HEK293 (cell line): ENCODE results near the gene NUP43.
A peak's percentile ranks its signal among the peaks of the same experiment; 100 is the strongest.

Source experiments
- CTCF ChIA-PET: fragments of 350-600 bp; formaldehyde crosslinking; extraction: SDS; loops from one replicate; lab custom pipeline; 2021; ENCODE audit warnings: antibody characterized with exemption; lab: Yijun Ruan, JAX
- POLR2A ChIA-PET: fragments of 300-600 bp; formaldehyde crosslinking; extraction: SDS; loops from one replicate; lab custom pipeline; 2020; ENCODE audit warnings: antibody characterized with exemption, inconsistent platforms; lab: Yijun Ruan, JAX
- H3K27ac ChIP-seq: fragments of 200-500 bp; sonication (Bioruptor generic); 2 replicates; pipeline ENCODE4 v1.5.1; 2014; ENCODE audit warnings: low read depth, low read length, control low read depth, inconsistent platforms; ENCODE audit errors: extremely low read depth
- H3K36me3 ChIP-seq, 2 experiments: fragments of 200-500 bp in 1 of 2; sonication (Bioruptor generic) in 1 of 2; 1 replicate in 1 of 2; 2 replicates in 1 of 2; pipeline ENCODE4 v1.5.1; 2014 to 2017; ENCODE audit warnings: inconsistent platforms in 2 of 2, low read length in 2 of 2; ENCODE audit not compliant: control insufficient read depth in 2 of 2, insufficient read depth in 1 of 2
- H3K4me1 ChIP-seq: fragments of 200-500 bp; sonication (Bioruptor generic); 2 replicates; pipeline ENCODE4 v1.5.1; 2014; ENCODE audit warnings: mild to moderate bottlenecking, low read length, inconsistent platforms; ENCODE audit not compliant: control insufficient read depth, insufficient read depth
- H3K4me3 ChIP-seq: 2 replicates; pipeline ENCODE4 v1.5.1; 2011; ENCODE audit warnings: low read depth, mild to moderate bottlenecking, control low read depth, low read length, moderate library complexity
- H3K9me3 ChIP-seq: fragments of 200-500 bp; sonication (Bioruptor generic); 2 replicates; pipeline ENCODE4 v1.5.1; 2014; ENCODE audit warnings: low read depth, low read length, inconsistent platforms; ENCODE audit not compliant: control insufficient read depth, insufficient read depth
- CTCF ChIP-seq: fragments of 450-650 bp; formaldehyde crosslinking; IDR thresholded peaks from 2 replicates; pipeline ENCODE4 v1.5.1; 2016; ENCODE audit warnings: missing biosample characterization, missing genetic modification characterization
- EGR2 ChIP-seq: fragments of 450-650 bp; formaldehyde crosslinking; IDR thresholded peaks from 2 replicates; pipeline ENCODE4 v1.5.1; 2016; ENCODE audit warnings: low read depth, missing biosample characterization, missing genetic modification characterization
- GLIS1 ChIP-seq: fragments of 450-650 bp; formaldehyde crosslinking; IDR thresholded peaks from 2 replicates; pipeline ENCODE4 v1.5.1; 2016; ENCODE audit warnings: missing biosample characterization, missing genetic modification characterization
- IKZF3 ChIP-seq: fragments of 450-650 bp; IDR thresholded peaks from 2 replicates; pipeline ENCODE4 v1.5.0; 2018; ENCODE audit warnings: missing biosample characterization, mild to moderate bottlenecking, missing genetic modification characterization, moderate library complexity
- MZF1 ChIP-seq: fragments of 450-650 bp; formaldehyde crosslinking; IDR thresholded peaks from 2 replicates; pipeline ENCODE4 v1.5.1; 2017; ENCODE audit warnings: missing biosample characterization, missing genetic modification characterization, borderline replicate concordance
- OSR2 ChIP-seq: fragments of 450-650 bp; formaldehyde crosslinking; IDR thresholded peaks from 2 replicates; pipeline ENCODE4 v1.5.1; 2016; ENCODE audit warnings: missing biosample characterization, missing genetic modification characterization
- PATZ1 ChIP-seq: fragments of 450-650 bp; formaldehyde crosslinking; IDR thresholded peaks from 2 replicates; pipeline ENCODE4 v1.5.1; 2016; ENCODE audit warnings: missing biosample characterization, missing genetic modification characterization
- PRDM10 ChIP-seq: fragments of 450-650 bp; formaldehyde crosslinking; IDR thresholded peaks from 2 replicates; pipeline ENCODE4 v1.5.1; 2016; ENCODE audit warnings: missing biosample characterization, missing genetic modification characterization
- WT1 ChIP-seq: fragments of 450-650 bp; formaldehyde crosslinking; IDR thresholded peaks from 2 replicates; pipeline ENCODE4 v1.5.1; 2016; ENCODE audit warnings: missing biosample characterization, missing genetic modification characterization
- ZBTB1 ChIP-seq: fragments of 450-650 bp; formaldehyde crosslinking; IDR thresholded peaks from 2 replicates; pipeline ENCODE4 v1.5.1; 2016; ENCODE audit warnings: missing biosample characterization, missing genetic modification characterization
- ZBTB6 ChIP-seq: fragments of 450-650 bp; formaldehyde crosslinking; IDR thresholded peaks from 2 replicates; pipeline ENCODE4 v1.5.1; 2017; ENCODE audit warnings: missing biosample characterization, missing genetic modification characterization
- ZNF211 ChIP-seq: fragments of 450-650 bp; formaldehyde crosslinking; IDR thresholded peaks from 2 replicates; pipeline ENCODE4 v1.5.1; 2016; ENCODE audit warnings: low read depth, missing biosample characterization, missing genetic modification characterization
- ZNF335 ChIP-seq: fragments of 450-650 bp; formaldehyde crosslinking; conservative IDR thresholded peaks from 2 replicates; pipeline ENCODE4 v1.5.1; 2016; ENCODE audit warnings: missing biosample characterization, missing genetic modification characterization
- ZNF341 ChIP-seq: fragments of 450-650 bp; formaldehyde crosslinking; IDR thresholded peaks from 2 replicates; pipeline ENCODE4; 2016; ENCODE audit warnings: low read depth, missing biosample characterization, missing genetic modification characterization
- ZNF362 ChIP-seq: fragments of 450-650 bp; formaldehyde crosslinking; IDR thresholded peaks from 2 replicates; pipeline ENCODE4 v1.5.1; 2016; ENCODE audit warnings: missing biosample characterization, missing genetic modification characterization
- ZNF423 ChIP-seq: fragments of 450-650 bp; formaldehyde crosslinking; IDR thresholded peaks from 2 replicates; pipeline ENCODE4 v1.5.1; 2016; ENCODE audit warnings: missing biosample characterization, missing genetic modification characterization
- ZNF501 ChIP-seq: fragments of 450-650 bp; formaldehyde crosslinking; IDR thresholded peaks from 2 replicates; pipeline ENCODE4 v1.5.1; 2016; ENCODE audit warnings: missing biosample characterization, missing genetic modification characterization
- ZNF707 ChIP-seq: fragments of 450-650 bp; formaldehyde crosslinking; IDR thresholded peaks from 2 replicates; pipeline ENCODE4 v1.5.1; 2016; ENCODE audit warnings: missing biosample characterization, missing genetic modification characterization
- TF ChIP-seq, protein P1 (sequence below): fragments of 450-650 bp; formaldehyde crosslinking; IDR thresholded peaks from 2 replicates; pipeline ENCODE4 v1.5.1; 2016; ENCODE audit warnings: missing biosample characterization, missing genetic modification characterization

Gene NUP43

DNA sequence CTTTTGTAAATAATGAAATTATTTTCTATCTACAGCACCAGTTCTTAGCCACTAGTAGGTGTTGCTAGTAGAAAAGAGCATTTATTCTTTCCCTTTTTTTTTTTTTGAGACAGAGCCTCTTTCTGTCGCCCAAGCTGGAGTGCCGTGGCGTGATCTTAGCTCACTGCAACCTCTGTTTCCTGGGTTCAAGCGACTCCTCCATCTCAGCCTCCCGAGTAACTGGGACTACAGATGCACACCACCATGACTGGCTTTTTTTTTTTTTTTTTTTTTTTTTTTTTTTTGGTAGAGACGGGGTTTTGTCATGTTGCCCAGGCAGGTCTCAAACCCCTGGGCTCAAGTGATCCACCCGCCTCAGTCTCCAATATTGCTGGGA lies 9.9 kb upstream of the NUP43 start:
- Histone ChIP-seq H3K4me3 (no peak overlapping the region), H3K27ac (no peak overlapping the region), H3K9me3 (no peaks in the 10 kb centered on the region), H3K36me3 (peaks cover 11 to 27% of the 10 kb centered on the region in 2 experiments; a peak in 2 of 3 replicates), H3K4me1 (peaks cover 17% of the 10 kb centered on the region)
- TF ChIP-seq ZNF362 (tag by site-specific recombination) (peak; percentile 70; the same call in 1 of the 2 replicates), ZNF335 (tag by site-specific recombination) (no peak), ZBTB1 (no peak), ZNF423 (tag by site-specific recombination) (no peak)
- POLR2A ChIA-PET, result interaction anchor here (0.7 kb wide), 1 partner anchor 131 kb away, joined by 5 read pairs; no protein-coding TSS in a partner anchor
- CTCF ChIA-PET, result no interaction called here

DNA sequence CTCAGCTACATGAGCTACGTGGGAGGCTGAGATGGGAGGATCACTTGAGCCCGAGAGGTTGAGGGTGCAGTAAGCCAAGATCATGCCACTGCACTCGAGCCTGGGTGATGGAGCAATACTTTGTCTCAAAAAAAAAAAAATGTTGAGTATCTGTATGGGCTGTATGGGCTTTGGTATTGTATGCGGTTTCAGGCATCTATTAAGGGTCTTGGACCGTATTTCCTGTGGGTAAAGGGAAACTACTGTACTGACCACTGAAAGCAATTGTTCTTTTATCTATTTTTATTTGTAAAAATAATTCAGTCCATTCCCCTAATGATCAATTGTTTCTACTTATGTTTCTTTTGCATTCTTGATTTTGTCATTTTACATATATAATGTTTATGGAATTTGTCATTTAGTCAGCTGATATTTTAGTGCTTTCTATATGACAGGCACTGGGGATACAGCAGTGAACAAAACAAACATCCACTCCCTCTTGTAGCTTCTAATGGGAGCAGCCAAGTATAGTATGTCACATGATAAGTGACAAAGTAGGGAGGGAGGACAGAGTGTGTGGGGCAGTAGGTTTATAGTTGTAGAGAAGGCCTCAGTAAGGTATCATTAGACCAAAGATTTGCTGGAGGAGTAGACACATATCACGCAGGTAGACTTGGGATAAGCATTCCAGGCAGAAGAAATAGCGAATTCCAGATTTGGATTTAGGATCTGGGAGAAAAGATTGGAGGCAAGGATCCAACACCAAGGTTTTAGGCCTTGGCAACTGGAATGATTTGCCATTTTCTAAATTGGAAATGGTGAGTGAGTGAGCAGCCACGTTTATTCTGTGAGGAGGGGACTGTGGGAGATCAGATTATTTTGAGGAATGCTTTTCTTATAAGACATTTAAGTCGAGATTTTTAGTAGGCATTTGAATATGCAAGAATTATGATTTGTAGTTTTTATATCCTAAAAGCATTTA lies 9.3 kb upstream of the NUP43 start:
- CTCF ChIA-PET, result no interaction called here
- peaks cover 11 to 22% of the 10 kb centered on the region in 2 experiments; a peak in 2 of 3 replicates for H3K36me3 ChIP-seq
- peak overlapping the region; percentile 21; the same call in 1 of the 2 replicates for H3K27ac ChIP-seq
- POLR2A ChIA-PET, result interaction anchor here (0.7 kb wide), 1 partner anchor 131 kb away, joined by 5 read pairs; no protein-coding TSS in a partner anchor
- H3K4me1 ChIP-seq, result peaks cover 11% of the 10 kb centered on the region
- no peaks in the 10 kb centered on the region for H3K9me3 ChIP-seq
- H3K4me3 ChIP-seq, result no peak overlapping the region
- TF ChIP-seq ZNF211 (tag by site-specific recombination) (no peak), EGR2 (no peak), ZNF707 (no peak), GLIS1 (tag by site-specific recombination) (no peak), ZNF341 (tag by site-specific recombination) (peak; percentile 68), WT1 (tag by site-specific recombination) (peak; percentile 93), CTCF (tag by site-specific recombination) (no peak), MZF1 (peak; percentile 63; the same call in 1 of the 2 replicates), OSR2 (tag by site-specific recombination) (peak; percentile 17; the same call in 1 of the 2 replicates), ZBTB6 (tag by site-specific recombination) (peak; percentile 45; the same call in 1 of the 2 replicates), PRDM10 (tag by site-specific recombination) (peak; percentile 75), PATZ1 (tag by site-specific recombination) (no peak; the same call in 1 of the 2 replicates), ZNF501 (tag by site-specific recombination) (no peak), IKZF3 (0 out of 2 replicates have a peak, but pooled peaks have one; percentile 32)
- TF ChIP-seq, protein P1, sequence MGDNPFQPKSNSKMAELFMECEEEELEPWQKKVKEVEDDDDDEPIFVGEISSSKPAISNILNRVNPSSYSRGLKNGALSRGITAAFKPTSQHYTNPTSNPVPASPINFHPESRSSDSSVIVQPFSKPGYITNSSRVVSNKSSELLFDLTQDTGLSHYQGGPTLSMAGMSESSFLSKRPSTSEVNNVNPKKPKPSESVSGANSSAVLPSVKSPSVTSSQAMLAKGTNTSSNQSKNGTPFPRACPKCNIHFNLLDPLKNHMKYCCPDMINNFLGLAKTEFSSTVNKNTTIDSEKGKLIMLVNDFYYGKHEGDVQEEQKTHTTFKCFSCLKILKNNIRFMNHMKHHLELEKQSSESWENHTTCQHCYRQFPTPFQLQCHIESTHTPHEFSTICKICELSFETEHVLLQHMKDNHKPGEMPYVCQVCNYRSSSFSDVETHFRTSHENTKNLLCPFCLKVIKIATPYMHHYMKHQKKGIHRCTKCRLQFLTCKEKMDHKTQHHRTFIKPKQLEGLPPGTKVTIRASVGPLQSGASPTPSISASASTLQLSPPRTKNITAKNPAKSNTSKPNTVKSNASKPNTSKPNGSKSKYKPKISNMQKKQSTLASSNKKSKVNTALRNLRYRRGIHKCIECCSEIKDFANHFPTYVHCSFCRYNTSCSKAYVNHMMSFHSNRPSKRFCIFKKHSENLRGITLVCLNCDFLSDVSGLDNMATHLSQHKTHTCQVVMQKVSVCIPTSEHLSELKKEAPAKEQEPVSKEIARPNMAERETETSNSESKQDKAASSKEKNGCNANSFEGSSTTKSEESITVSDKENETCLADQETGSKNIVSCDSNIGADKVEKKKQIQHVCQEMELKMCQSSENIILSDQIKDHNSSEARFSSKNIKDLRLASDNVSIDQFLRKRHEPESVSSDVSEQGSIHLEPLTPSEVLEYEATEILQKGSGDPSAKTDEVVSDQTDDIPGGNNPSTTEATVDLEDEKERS, result no peak
